HG02852 (cell line): Measurements from ENCODE around the gene LCN1.
"Not testable (repeated sequence)": the region's sequence is repeated elsewhere in the genome, so short reads cannot be mapped to it uniquely, and the experiment has no call there.

Source experiments
- ATAC-seq: cut with Tn5 transposase; IDR thresholded peaks from one replicate; pipeline ENCODE4 v1.9.1; 2021; ENCODE audit warnings: mild to moderate bottlenecking, moderate library complexity; ENCODE audit not compliant: unreplicated experiment

The LCN1 gene

GRCh38 chr9:135545646-135546176, 24.5 kb downstream of the LCN1 start, which contains the start of gene OBP2A:
Gene OBP2A (plus strand): TSS chr9:135546126. CDS start chr9:135546181, 55 bp downstream.
- not testable (repeated sequence) for ATAC-seq

DNA sequence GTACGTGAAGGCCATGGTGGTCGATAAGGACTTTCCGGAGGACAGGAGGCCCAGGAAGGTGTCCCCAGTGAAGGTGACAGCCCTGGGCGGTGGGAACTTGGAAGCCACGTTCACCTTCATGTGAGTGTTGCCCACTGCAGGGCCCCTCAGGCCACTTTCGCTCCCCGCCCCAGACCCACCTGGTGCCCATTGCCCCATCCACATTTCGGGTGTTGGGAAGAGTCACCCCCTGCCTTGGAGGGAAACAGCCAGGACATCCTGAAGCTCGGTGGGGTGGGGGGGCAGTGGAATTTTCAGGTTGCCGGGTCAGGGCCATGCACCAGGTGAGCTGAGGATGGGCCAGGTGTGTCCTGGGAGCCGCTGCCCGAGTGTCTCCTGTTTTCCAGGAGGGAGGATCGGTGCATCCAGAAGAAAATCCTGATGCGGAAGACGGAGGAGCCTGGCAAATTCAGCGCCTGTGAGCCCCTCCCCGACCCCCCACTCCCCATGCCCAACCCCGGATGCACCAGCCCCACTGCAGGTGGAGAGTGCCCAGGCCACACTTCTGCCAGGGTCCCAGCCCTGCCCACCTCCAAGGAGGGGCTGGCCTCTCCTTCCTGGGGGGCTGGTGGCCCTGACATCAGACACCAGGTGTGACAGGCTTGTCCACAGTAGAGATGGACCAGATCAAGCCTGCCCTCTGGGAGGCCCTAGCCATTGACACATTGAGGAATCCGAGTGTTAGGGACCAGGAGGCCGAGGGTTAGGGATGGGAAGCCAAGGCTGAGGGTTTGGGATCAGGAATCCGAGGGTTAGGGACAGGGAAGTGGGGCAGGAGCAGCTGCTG, 25.8 kb downstream of the LCN1 start:
- not testable (repeated sequence) for ATAC-seq

DNA sequence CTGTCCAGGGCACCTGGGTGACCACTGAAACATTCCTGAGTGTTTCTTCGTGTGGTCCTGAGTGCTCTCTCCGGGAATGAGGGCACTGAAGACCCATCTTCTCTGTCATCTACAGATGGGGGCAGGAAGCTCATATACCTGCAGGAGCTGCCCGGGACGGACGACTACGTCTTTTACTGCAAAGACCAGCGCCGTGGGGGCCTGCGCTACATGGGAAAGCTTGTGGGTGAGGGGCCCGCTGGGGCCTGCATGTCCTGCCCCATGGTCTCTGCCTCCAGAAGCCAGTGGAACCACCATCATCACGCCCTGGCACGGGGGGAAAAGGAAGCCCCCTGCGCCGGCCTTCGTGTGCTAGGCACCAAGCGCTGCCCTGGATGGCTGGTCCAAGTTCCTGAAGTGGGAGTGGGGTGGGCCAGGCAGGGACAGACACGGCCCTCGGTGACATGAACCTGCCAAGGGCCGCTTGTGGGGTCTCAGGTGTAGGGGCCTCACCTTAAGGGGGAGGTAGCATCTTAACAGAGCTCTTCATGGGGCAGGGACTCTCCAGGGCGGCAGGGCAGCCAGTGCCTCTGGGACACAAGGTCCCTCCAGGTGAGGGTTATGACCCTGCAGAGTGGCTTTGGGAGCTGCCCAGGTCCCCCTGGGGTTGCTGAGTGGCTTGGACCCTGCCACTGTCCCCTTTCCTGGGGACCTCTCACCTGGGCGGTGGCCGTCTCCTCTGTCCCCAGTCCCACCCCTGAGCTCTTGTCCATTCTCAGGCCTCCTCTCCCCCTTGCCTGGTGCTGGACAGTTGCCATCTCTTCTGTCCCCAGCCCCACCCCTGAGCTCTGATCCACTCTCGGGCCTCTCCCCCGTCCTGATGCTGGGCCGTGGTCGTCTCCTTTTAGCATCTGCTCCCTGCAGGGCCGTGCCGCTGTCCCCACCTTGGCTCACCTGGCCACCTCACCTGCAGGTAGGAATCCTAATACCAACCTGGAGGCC, 26.8 kb downstream of the LCN1 start:
- no peak for ATAC-seq

- not testable (repeated sequence) for ATAC-seq
Measured at GRCh38 chr9:135549478-135550343, 28.5 kb downstream of the LCN1 start.

GRCh38 chr9:135550344-135550918, 29.2 kb downstream of the LCN1 start:
- ATAC-seq: no peak

- ATAC-seq: no peak
Measured at GRCh38 chr9:135551031-135551430, 29.8 kb downstream of the LCN1 start.

GRCh38 chr9:135551456-135551855, 30.2 kb downstream of the LCN1 start:
- ATAC-seq: no peak

DNA sequence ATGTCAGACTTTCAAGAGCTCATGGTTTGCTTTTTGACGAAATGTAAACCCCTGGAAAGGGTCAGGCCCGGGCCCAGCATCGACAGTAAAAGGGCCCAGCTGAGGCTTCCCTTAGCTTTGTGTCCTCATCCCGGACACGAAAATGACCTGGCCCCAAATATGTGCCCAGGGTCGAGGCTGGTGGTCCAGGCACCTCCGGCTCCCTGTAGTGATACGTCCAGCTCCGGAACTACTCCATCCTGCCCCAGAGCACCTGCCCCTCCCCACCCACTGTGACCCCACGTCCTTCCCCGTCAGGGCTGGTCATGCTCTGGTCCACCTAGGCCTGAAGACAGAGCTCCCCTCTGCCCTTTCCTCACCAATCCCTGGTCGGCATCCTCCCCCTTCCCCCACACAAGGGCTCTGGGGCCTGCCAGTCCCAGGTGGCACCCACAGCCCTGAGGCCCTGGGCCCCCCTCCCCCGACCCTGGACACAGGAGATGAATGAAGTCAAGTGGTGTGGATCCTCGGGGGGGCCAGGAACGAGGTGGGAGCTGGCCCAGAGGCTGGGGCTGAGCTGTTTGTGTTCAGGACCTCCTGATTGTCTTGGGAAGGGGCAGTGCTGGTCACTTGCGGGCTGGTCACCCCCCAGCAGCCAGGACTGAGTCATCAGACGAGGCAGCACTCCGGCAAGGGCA, 30.9 kb downstream of the LCN1 start:
- ATAC-seq: no peak

GRCh38 chr9:135552698-135553171, 31.5 kb downstream of the LCN1 start:
- ATAC-seq: no peak

DNA sequence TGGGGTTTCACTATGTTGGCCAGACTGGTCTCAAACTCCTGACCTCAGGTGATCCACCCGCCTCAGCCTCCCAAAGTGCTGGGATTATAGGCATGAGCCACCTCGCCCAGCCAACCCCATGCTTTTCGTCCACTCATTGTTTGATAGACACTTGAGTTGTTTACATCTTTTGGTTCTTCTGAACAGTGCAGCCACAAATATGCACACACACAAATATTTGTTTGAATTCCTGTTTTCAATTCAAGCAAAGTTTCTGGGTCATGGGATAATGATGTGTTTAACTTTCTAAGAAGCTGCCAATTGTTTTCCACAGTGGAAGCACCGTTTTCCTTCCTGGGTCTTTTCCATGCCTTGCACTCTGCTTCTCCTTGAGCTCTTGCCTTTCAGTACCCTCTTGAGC, 33.5 kb downstream of the LCN1 start:
- no peak for ATAC-seq

GRCh38 chr9:135555203-135555602, 34.0 kb downstream of the LCN1 start:
- no peak for ATAC-seq

DNA sequence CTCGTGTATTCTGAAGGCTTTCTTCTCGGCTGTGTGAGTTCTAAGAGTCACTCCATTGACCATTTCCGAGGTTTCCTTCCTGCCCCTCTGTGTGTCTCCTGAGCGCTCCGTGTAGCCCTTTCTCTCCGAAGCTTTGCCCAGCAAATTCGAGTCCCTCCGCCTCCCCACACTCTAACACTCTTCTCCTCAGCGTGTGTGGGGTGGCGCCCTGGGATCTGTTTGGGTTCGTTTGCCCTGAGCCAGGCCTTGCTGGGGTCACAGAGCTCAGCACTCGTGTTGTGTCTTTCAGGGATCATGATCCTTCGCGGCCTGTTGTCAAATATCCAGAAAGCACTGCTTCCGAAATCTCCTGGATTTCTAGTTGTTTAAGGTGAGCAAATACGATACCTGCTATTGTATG, 34.7 kb downstream of the LCN1 start:
- ATAC-seq: no peak

DNA sequence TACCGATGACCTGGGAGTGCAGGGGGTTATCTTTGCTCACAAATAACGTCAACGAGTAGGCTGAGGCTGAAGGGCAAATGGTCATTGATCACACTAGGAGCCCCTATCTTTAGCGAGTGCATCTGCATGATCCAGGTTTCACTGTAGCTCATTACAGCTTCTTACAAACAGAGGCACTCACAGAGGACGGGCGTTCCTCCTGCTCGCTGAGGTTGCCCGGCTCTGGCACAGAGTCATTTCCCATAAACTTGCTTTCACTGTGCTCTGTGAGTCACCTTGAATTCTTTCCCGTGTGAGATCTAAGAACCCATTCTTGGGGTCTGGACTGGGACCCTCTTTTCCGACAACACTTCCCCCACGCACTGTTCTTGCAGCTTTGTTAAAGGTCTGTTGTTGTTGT, 38.4 kb downstream of the LCN1 start:
- ATAC-seq: no peak

DNA sequence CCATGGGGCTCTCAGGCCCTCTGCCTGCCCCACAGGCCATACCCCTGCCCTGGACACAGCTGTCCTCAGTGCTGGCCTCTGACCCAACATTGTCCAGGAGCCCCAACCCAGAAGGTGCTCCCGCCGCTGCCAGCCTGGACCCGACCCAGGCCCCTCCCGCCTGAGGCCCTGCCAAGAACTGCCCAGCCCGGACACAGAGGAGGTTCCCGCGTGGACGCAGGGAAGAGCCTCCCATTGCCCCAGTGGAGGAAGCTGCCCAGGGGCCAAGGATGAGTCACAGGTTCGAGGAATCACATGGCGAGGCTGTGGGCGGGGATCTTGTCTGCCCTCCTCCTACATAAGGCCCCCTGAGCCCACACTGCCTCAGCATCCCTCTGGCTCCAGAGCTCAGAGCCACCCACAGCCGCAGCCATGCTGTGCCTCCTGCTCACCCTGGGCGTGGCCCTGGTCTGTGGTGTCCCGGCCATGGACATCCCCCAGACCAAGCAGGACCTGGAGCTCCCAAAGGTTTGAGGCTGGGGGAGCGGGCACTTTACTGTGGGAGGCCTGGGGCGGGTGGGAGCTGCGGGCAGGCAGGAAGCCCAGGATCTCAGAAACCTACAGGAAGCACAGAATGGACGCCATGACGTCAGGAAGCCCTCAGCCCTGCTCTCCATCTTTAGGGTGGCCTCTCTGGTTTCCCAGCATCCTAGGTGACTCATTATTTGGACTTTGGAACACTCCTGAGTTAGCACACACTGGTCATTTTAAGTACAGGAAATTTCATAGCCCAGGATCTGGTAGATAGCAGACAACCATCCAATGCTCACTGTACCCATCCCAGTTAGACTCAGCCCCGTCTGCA, 40.4 kb downstream of the LCN1 start, which contains the start of gene PAEP:
Gene PAEP (plus strand): TSS at position 366 of the 844 bp plus-strand sequence.
- no peak for ATAC-seq

GRCh38 chr9:135562235-135562745, 41.0 kb downstream of the LCN1 start:
- no peak for ATAC-seq

- ATAC-seq: no peak
Measured at GRCh38 chr9:135563039-135563476, 41.8 kb downstream of the LCN1 start.

DNA sequence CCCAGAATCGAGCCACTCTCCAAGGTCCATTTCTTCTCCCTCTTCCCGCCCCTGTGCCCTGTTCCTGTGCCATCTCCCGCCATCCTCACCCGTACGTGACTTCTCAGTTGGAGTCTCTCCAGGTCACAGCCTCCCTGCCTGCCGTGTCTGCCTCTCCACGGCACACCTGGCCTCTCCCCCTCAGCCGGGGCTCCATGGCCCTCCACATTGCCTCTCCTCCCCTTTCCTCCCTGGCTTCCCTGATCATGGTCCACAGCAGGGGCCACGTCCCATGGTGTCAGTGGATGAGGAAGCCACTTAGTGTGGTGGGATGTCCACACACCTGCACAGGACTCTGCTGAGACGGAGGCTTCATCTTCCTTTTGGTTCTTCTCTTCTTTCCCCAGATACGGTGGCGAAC, 42.6 kb downstream of the LCN1 start:
- no peak for ATAC-seq

DNA sequence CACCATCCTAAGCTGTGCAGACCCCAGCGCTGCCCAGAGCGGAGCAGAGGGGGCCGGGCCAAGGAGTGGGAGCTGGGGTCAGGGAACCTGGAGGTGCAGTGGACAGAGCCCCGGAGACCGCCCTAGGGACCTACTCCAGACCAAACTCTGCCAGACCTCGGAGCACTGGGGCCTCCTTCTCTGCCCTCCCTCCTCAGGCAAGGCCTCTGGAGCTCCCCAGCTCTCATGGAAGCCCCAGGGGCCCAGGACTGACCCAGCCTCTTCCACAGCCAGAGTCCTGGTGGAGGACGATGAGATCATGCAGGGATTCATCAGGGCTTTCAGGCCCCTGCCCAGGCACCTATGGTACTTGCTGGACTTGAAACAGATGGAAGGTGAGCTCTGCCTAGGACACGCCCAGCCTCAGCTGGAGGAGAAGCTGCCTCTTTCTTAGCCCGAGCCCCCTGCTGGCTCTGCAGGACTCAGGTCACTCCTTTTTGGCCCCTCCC, 43.9 kb downstream of the LCN1 start:
- no peak for ATAC-seq
